Mucosa of rectum (tissue), 2 donors: Measurements from ENCODE around the gene KIF1B.

ENCODE experiments used
- H3K27ac ChIP-seq, 2 donors: one replicate each; pipeline ENCODE4 v1.7.0; 2013; ENCODE audit warnings: inconsistent platforms in 2 of 2, low read depth in 2 of 2, low read length in 2 of 2
- H3K27me3 ChIP-seq, 2 donors: one replicate each; pipeline ENCODE4 v1.7.0; 2013; ENCODE audit warnings: low read length in 2 of 2; ENCODE audit not compliant: control insufficient read depth in 2 of 2, insufficient read depth in 2 of 2
- H3K36me3 ChIP-seq, 2 donors: one replicate each; pipeline ENCODE4 v1.7.0; 2013; ENCODE audit warnings: low read length in 2 of 2; ENCODE audit not compliant: control insufficient read depth in 2 of 2, insufficient read depth in 2 of 2
- H3K4me1 ChIP-seq, 2 donors: one replicate each; pipeline ENCODE4 v1.7.0; 2013; ENCODE audit warnings: low read length in 2 of 2, mild to moderate bottlenecking in 1 of 2; ENCODE audit not compliant: control insufficient read depth in 2 of 2, insufficient read depth in 2 of 2
- H3K4me3 ChIP-seq, 2 donors: one replicate each; pipeline ENCODE4 v1.7.0; 2013; ENCODE audit warnings: low read length in 2 of 2
- H3K9ac ChIP-seq, 2 donors: one replicate each; pipeline ENCODE4 v1.7.0; 2013; ENCODE audit warnings: low read length in 2 of 2, low read depth in 1 of 2, mild to moderate bottlenecking in 1 of 2
- H3K9me3 ChIP-seq, 2 donors: one replicate each; pipeline ENCODE4 v1.7.0; 2013; ENCODE audit warnings: low read length in 2 of 2; ENCODE audit not compliant: control insufficient read depth in 2 of 2
- donor health status: healthy.
- donor health status: Normal muscosa, but diverticular disease.

The KIF1B gene, protein sequence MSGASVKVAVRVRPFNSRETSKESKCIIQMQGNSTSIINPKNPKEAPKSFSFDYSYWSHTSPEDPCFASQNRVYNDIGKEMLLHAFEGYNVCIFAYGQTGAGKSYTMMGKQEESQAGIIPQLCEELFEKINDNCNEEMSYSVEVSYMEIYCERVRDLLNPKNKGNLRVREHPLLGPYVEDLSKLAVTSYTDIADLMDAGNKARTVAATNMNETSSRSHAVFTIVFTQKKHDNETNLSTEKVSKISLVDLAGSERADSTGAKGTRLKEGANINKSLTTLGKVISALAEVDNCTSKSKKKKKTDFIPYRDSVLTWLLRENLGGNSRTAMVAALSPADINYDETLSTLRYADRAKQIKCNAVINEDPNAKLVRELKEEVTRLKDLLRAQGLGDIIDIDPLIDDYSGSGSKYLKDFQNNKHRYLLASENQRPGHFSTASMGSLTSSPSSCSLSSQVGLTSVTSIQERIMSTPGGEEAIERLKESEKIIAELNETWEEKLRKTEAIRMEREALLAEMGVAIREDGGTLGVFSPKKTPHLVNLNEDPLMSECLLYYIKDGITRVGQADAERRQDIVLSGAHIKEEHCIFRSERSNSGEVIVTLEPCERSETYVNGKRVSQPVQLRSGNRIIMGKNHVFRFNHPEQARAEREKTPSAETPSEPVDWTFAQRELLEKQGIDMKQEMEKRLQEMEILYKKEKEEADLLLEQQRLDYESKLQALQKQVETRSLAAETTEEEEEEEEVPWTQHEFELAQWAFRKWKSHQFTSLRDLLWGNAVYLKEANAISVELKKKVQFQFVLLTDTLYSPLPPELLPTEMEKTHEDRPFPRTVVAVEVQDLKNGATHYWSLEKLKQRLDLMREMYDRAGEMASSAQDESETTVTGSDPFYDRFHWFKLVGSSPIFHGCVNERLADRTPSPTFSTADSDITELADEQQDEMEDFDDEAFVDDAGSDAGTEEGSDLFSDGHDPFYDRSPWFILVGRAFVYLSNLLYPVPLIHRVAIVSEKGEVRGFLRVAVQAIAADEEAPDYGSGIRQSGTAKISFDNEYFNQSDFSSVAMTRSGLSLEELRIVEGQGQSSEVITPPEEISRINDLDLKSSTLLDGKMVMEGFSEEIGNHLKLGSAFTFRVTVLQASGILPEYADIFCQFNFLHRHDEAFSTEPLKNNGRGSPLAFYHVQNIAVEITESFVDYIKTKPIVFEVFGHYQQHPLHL (N-terminal part only)

GRCh38 chr1:10209905-10210810 lies at the start of gene KIF1B:
KIF1B (plus strand) TSS chr1:10210570; CDS start chr1:10232329, 21,759 bp downstream.
- peak within 1 kb of the TSS; percentile 76 to 93 for H3K4me3 ChIP-seq
- peak within 1 kb of the TSS; percentile 91 to 95 for H3K27ac ChIP-seq
- H3K27me3 ChIP-seq: no peaks in the 10 kb centered on the region

GRCh38 chr1:10160907-10161490 lies 49.4 kb upstream of the KIF1B start:
- Histone ChIP-seq H3K9ac (no peak overlapping the region), H3K9me3 (no peaks in the 10 kb centered on the region), H3K36me3 (peaks cover 24% of the 10 kb centered on the region in 2 donors), H3K4me3 (no peak overlapping the region), H3K27ac (no peak overlapping the region), H3K4me1 (no peaks in the 10 kb centered on the region), H3K27me3 (no peaks in the 10 kb centered on the region)

More at GRCh38 chr1:10209905-10210810, at the start of gene KIF1B:
- no peaks in the 10 kb centered on the region for H3K9me3 ChIP-seq
- H3K4me1 ChIP-seq: peaks cover 12 to 16% of the 10 kb centered on the region in 2 donors
- H3K9ac ChIP-seq: peak within 1 kb of the TSS; percentile 92 to 95
- no peaks in the 10 kb centered on the region for H3K36me3 ChIP-seq

DNA sequence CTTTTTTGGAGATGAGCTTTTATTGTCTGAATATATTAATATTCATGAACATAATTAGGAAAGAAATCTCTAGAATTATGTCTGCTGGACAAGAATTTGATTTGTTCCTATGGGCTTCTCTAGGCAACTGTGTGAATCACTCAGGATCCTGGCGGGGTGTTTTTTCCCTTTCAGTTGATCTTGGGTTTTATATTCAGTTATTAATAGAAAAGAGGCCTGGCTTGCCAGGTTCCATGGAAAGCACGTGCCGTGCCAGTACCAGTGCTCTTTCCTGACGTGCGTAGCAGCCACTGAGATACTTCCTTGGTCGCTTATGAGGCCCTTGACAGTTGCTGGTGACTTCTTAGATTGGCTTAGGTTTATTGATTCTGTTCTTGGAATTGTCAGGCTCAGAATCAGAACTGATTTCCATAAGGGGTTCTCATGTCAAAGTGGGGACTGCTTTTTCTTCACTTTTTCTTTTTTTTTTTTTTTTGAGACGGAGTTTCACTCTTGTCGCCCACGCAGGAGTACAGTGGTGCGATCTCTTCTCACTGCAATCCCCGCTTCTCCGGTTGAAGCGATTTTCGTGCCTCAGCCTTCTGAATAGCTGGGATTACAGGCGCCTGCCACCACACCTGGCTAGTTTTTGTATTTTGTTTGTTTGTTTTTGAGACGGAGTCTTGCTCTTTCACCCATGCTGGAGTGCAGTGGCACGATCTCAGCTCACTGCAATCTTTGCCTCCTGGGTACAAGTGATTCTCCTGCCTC lies 48.7 kb upstream of the KIF1B start:
- no peaks in the 10 kb centered on the region for H3K27me3 ChIP-seq
- peaks cover 27 to 28% of the 10 kb centered on the region in 2 donors for H3K36me3 ChIP-seq
- H3K4me1 ChIP-seq: no peaks in the 10 kb centered on the region
- H3K27ac ChIP-seq: no peak overlapping the region
- no peak overlapping the region for H3K9ac ChIP-seq
- H3K4me3 ChIP-seq: no peak overlapping the region
- H3K9me3 ChIP-seq: no peaks in the 10 kb centered on the region

DNA sequence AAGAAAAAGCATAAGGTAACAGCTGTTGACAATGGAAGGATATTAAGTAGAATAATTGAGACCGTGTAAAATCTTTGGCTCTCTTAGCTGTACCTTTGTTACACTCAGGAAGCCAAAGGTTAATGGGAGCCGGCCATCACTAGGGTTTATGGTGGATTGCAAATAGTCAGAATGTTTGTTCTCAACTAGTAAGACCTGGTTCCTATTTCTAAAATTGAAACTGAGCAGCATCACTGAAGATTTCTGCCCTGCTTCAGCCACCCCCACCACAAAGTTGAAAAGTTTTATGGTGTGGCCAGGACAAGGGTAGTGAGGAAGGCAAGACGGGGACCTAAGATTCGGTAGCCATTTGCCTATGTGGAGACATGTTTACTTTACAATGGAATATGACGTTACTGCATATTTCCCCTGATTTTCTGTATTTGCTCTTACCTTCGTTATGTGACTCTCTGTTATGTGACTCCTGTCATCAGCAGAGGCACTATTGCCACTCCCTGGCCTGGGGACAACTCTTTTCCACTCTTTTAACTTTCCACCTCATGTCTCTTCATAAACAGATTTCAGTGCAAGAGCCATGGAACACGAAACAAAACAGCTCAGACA lies 41.4 kb upstream of the KIF1B start:
- peaks cover 50 to 55% of the 10 kb centered on the region in 2 donors for H3K36me3 ChIP-seq
- no peaks in the 10 kb centered on the region for H3K9me3 ChIP-seq
- H3K27ac ChIP-seq: no peak overlapping the region
- no peaks in the 10 kb centered on the region for H3K4me1 ChIP-seq
- no peak overlapping the region for H3K4me3 ChIP-seq
- no peak overlapping the region for H3K9ac ChIP-seq
- H3K27me3 ChIP-seq: no peaks in the 10 kb centered on the region

DNA sequence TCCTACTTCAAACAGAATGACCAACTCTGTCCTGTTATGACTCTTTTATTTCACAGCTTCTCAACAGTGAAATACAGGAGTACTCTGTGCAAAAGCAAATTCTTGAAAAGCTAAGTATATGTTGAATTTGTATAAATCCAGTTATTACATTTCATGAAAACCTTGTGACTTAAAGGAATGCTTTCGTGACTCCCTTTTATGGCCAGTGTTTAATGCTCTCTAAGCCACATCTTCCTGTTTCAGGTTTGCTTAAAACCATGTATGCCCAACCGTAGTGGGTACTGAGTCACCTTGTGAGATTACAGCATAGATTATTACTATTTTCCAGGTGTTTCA lies 40.2 kb upstream of the KIF1B start:
- H3K27me3 ChIP-seq: no peaks in the 10 kb centered on the region
- no peaks in the 10 kb centered on the region for H3K9me3 ChIP-seq
- H3K9ac ChIP-seq: no peak overlapping the region
- no peak overlapping the region for H3K4me3 ChIP-seq
- peaks cover 41 to 49% of the 10 kb centered on the region in 2 donors for H3K36me3 ChIP-seq
- no peak overlapping the region for H3K27ac ChIP-seq
- no peaks in the 10 kb centered on the region for H3K4me1 ChIP-seq

DNA sequence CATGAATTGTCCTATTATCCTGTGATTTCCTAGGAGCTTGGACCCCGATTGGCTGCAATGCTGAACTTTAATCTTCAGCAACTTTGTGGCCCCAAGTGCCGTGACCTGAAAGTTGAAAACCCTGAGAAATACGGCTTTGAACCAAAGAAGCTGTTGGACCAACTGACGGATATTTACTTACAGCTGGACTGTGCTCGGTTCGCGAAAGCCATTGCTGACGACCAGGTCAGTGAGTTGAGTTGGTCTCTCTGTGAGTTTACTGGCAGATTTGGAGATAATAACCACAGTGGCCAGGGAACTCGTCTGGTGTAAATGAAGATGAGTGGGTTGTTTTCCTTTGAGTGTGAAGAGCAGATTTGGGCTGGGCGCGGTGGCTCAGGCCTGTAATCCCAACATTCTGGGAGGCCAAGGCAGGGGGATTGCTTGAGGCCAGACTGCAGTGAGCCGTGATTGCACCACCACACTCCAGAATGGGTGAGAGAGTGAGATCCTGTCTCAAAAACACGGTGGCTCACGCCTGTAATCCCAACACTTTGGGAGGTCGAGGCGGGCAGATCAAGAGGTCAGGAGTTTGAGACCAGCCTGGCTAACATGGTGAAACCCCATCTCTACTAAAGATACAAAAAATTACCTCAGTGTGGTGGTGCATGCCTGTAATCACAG lies 39.1 kb upstream of the KIF1B start:
- peaks cover 31 to 44% of the 10 kb centered on the region in 2 donors for H3K36me3 ChIP-seq
- H3K27me3 ChIP-seq: no peaks in the 10 kb centered on the region
- H3K9me3 ChIP-seq: no peaks in the 10 kb centered on the region
- no peak overlapping the region for H3K27ac ChIP-seq
- no peak overlapping the region for H3K9ac ChIP-seq
- no peaks in the 10 kb centered on the region for H3K4me1 ChIP-seq
- no peak overlapping the region for H3K4me3 ChIP-seq

- Histone ChIP-seq H3K36me3 (peaks cover 30 to 43% of the 10 kb centered on the region in 2 donors), H3K9ac (no peak overlapping the region), H3K9me3 (no peaks in the 10 kb centered on the region), H3K4me1 (no peaks in the 10 kb centered on the region), H3K27me3 (no peaks in the 10 kb centered on the region), H3K27ac (no peak overlapping the region), H3K4me3 (no peak overlapping the region)
These were observed 38.2 kb upstream of the KIF1B start for GRCh38 chr1:10171995-10172669.

DNA sequence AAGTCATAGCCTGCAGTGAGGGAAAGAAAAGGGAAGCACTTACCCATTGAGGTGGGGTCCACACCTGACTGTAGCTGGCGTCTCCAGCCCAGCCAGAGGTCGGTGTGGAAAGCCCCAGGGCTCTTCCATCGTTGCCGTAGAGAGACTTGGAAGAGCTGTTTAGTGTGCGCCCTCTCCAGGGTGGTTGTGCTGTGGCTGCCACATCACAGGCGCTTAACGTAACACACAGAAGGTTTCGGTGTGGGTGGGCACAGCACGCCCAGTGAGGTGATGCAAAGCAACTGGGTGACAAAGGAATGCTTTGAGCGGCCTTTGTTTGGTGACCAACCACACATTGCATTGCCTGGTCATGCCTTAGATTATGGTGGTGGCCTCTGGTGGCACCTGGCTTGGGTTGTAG lies 36.8 kb upstream of the KIF1B start:
- no peak overlapping the region for H3K9ac ChIP-seq
- H3K9me3 ChIP-seq: no peaks in the 10 kb centered on the region
- H3K27ac ChIP-seq: no peak overlapping the region
- no peaks in the 10 kb centered on the region for H3K4me1 ChIP-seq
- H3K4me3 ChIP-seq: no peak overlapping the region
- no peaks in the 10 kb centered on the region for H3K27me3 ChIP-seq
- peaks cover 30 to 36% of the 10 kb centered on the region in 2 donors for H3K36me3 ChIP-seq
